WTC11 (cell line): ENCODE results near the gene TSSC4. TPM values are rescaled to one million over a fixed set of nuclear protein-coding genes. Genes with fewer than 3 reads are reported as not detected.

Experiments used
- ATAC-seq: fragments of 200-7000 bp; cut with Tn5 transposase; 2 replicates; pipeline ENCODE4 v1.10.0; 2021; ENCODE audit warnings: mild to moderate bottlenecking, moderate library complexity
- CTCF ChIA-PET: fragments of 300-600 bp; sonication (Branson Sonifier 250); formaldehyde crosslinking; loops from one replicate; lab custom pipeline; 2021; ENCODE audit warnings: antibody characterized with exemption; lab: Charles Lee
- POLR2A ChIA-PET: fragments of 350-600 bp; sonication (Branson Sonifier 250); formaldehyde crosslinking; loops from one replicate; lab custom pipeline; 2021; ENCODE audit warnings: antibody characterized with exemption; lab: Charles Lee
- DNase-seq: peaks from one replicate; pipeline ENCODE4 v3.0.0; 2021; ENCODE audit warnings: low spot score
- H3K27ac Mint-ChIP-seq: 2 replicates; pipeline ENCODE4 v1.8.0; 2021; ENCODE audit warnings: mixed read lengths
- H3K27me3 Mint-ChIP-seq: 2 replicates; pipeline ENCODE4 v1.8.0; 2021; ENCODE audit warnings: low read depth, mild to moderate bottlenecking, moderate library complexity, mixed read lengths
- H3K36me3 Mint-ChIP-seq: 2 replicates; pipeline ENCODE4 v1.8.0; 2021; ENCODE audit warnings: mixed read lengths
- H3K4me1 Mint-ChIP-seq: 2 replicates; pipeline ENCODE4 v1.8.0; 2022; ENCODE audit warnings: mixed read lengths
- H3K4me3 Mint-ChIP-seq: 2 replicates; pipeline ENCODE4 v1.8.0; 2021; ENCODE audit warnings: mild to moderate bottlenecking, moderate library complexity, mixed read lengths
- H3K9me3 Mint-ChIP-seq: 2 replicates; pipeline ENCODE4 v1.8.0; 2021; ENCODE audit warnings: mixed read lengths
- CREM ChIP-seq: sonication (generic); formaldehyde crosslinking; IDR thresholded peaks from 2 replicates; pipeline ENCODE4 v1.8.1; 2022; ENCODE audit warnings: mild to moderate bottlenecking, missing genetic modification reagents, moderate library complexity
- ETV6 ChIP-seq: sonication (generic); formaldehyde crosslinking; IDR thresholded peaks from 2 replicates; pipeline ENCODE4 v1.8.1; 2022; ENCODE audit warnings: mild to moderate bottlenecking, missing genetic modification reagents
- GTF2I ChIP-seq: fragments of 250-450 bp; sonication (Bioruptor Pico); conservative IDR thresholded peaks from 2 replicates; pipeline ENCODE4 v1.4.0; 2021; ENCODE audit warnings: mild to moderate bottlenecking
- KAT7 ChIP-seq: sonication (generic); formaldehyde crosslinking; IDR thresholded peaks from 2 replicates; pipeline ENCODE4 v1.8.1; 2023; ENCODE audit warnings: missing genetic modification reagents, mild to moderate bottlenecking, borderline replicate concordance
- MYBL2 ChIP-seq: sonication (generic); formaldehyde crosslinking; IDR thresholded peaks from 2 replicates; pipeline ENCODE4 v1.8.1; 2023; ENCODE audit warnings: mild to moderate bottlenecking, moderate library complexity, missing genetic modification reagents
- NFYB ChIP-seq: sonication (generic); formaldehyde crosslinking; conservative IDR thresholded peaks from 2 replicates; pipeline ENCODE4 v1.8.0; 2022; ENCODE audit warnings: low read depth, missing genetic modification reagents
- NR1H2 ChIP-seq: sonication (generic); formaldehyde crosslinking; IDR thresholded peaks from 2 replicates; pipeline ENCODE4 v1.9.0; 2021; ENCODE audit warnings: mild to moderate bottlenecking, moderate library complexity, missing genetic modification reagents
- PRRX2 ChIP-seq: fragments of 250-450 bp; sonication (Bioruptor Pico); IDR thresholded peaks from 2 replicates; pipeline ENCODE4 v1.8.0; 2021; ENCODE audit warnings: mild to moderate bottlenecking
- TEAD1 ChIP-seq: sonication (generic); formaldehyde crosslinking; IDR thresholded peaks from 2 replicates; pipeline ENCODE4 v1.8.0; 2022; ENCODE audit warnings: mild to moderate bottlenecking, missing genetic modification reagents
- total RNA-seq: library from RNA; stranded (reverse); gene quantifications from 3 replicates; pipeline ENCODE4 v1.2.3, GENCODE V29; 2021
- TF ChIP-seq, protein P1 (sequence below): sonication (generic); formaldehyde crosslinking; IDR thresholded peaks from 2 replicates; pipeline ENCODE4 v1.8.0; 2022; ENCODE audit warnings: mild to moderate bottlenecking, missing genetic modification reagents
- TF ChIP-seq, protein P2 (sequence below): fragments of 250-450 bp; sonication (Bioruptor Pico); IDR thresholded peaks from 2 replicates; pipeline ENCODE4 v1.9.0; 2021; ENCODE audit warnings: mild to moderate bottlenecking, borderline replicate concordance
- TF ChIP-seq, protein P3 (sequence below): sonication (generic); formaldehyde crosslinking; IDR thresholded peaks from 2 replicates; pipeline ENCODE4 v1.8.1; 2023; ENCODE audit warnings: mild to moderate bottlenecking, missing genetic modification reagents
- TF ChIP-seq, protein P4 (sequence below): sonication (generic); formaldehyde crosslinking; IDR thresholded peaks from 2 replicates; pipeline ENCODE4 v1.8.1; 2022; ENCODE audit warnings: low read depth, missing genetic modification reagents, borderline replicate concordance
- TF ChIP-seq, protein P5 (sequence below): fragments of 250-450 bp; sonication (Bioruptor Pico); IDR thresholded peaks from 2 replicates; pipeline ENCODE4 v1.8.0; 2021; ENCODE audit warnings: mild to moderate bottlenecking
- TF ChIP-seq, protein P6 (sequence below): fragments of 250-450 bp; sonication (Bioruptor Pico); conservative IDR thresholded peaks from 2 replicates; pipeline ENCODE4 v1.9.0; 2021; ENCODE audit warnings: mild to moderate bottlenecking

Gene TSSC4
- total RNA-seq, 1 experiment from 2014 or later, result 41.4 TPM

DNA sequence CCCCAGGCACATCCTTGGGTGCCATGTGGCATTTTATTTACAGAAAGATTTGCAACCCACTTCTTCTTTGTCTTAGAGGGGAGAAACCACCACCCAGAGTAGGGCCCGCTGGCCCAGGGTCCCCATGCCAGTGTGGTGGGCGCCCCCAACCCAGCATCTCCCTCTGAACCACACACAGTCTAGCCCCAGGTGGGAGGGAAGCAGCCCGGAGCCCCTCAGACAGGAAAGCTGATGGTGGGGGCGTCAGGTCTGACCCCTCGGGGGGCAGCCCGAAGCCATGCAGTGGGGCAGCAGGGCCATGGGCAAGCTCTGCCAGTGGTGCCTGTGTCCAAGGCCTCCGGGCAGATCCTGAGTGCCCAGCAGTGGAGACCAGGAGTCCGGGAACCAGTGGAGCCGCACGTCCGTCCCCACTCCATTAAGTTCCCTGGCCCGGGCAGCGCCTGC, 32.1 kb downstream of the TSSC4 start:
- ChIA-PET POLR2A (no interaction called here), CTCF (interaction anchor here (1.3 to 1.4 kb wide), 2 partner anchors 12 to 99 kb away, joined by 3 to 6 read pairs; no protein-coding TSS in a partner anchor)
- H3K4me3 Mint-ChIP-seq, result no peak overlapping the region
- TF ChIP-seq, protein P1, sequence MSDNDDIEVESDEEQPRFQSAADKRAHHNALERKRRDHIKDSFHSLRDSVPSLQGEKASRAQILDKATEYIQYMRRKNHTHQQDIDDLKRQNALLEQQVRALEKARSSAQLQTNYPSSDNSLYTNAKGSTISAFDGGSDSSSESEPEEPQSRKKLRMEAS (CRISPR knock-in tag), result no peak
- TF ChIP-seq, protein P2, sequence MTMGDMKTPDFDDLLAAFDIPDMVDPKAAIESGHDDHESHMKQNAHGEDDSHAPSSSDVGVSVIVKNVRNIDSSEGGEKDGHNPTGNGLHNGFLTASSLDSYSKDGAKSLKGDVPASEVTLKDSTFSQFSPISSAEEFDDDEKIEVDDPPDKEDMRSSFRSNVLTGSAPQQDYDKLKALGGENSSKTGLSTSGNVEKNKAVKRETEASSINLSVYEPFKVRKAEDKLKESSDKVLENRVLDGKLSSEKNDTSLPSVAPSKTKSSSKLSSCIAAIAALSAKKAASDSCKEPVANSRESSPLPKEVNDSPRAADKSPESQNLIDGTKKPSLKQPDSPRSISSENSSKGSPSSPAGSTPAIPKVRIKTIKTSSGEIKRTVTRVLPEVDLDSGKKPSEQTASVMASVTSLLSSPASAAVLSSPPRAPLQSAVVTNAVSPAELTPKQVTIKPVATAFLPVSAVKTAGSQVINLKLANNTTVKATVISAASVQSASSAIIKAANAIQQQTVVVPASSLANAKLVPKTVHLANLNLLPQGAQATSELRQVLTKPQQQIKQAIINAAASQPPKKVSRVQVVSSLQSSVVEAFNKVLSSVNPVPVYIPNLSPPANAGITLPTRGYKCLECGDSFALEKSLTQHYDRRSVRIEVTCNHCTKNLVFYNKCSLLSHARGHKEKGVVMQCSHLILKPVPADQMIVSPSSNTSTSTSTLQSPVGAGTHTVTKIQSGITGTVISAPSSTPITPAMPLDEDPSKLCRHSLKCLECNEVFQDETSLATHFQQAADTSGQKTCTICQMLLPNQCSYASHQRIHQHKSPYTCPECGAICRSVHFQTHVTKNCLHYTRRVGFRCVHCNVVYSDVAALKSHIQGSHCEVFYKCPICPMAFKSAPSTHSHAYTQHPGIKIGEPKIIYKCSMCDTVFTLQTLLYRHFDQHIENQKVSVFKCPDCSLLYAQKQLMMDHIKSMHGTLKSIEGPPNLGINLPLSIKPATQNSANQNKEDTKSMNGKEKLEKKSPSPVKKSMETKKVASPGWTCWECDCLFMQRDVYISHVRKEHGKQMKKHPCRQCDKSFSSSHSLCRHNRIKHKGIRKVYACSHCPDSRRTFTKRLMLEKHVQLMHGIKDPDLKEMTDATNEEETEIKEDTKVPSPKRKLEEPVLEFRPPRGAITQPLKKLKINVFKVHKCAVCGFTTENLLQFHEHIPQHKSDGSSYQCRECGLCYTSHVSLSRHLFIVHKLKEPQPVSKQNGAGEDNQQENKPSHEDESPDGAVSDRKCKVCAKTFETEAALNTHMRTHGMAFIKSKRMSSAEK (CRISPR knock-in tag), result no peak
- TF ChIP-seq MYBL2 (CRISPR knock-in tag) (no peak), CREM (CRISPR knock-in tag) (no peak), NFYB (no peak), PRRX2 (CRISPR knock-in tag) (no peak), TEAD1 (no peak), NR1H2 (CRISPR knock-in tag) (no peak), KAT7 (CRISPR knock-in tag) (no peak), ETV6 (no peak), GTF2I (CRISPR knock-in tag) (no peak)
- TF ChIP-seq, protein P3, sequence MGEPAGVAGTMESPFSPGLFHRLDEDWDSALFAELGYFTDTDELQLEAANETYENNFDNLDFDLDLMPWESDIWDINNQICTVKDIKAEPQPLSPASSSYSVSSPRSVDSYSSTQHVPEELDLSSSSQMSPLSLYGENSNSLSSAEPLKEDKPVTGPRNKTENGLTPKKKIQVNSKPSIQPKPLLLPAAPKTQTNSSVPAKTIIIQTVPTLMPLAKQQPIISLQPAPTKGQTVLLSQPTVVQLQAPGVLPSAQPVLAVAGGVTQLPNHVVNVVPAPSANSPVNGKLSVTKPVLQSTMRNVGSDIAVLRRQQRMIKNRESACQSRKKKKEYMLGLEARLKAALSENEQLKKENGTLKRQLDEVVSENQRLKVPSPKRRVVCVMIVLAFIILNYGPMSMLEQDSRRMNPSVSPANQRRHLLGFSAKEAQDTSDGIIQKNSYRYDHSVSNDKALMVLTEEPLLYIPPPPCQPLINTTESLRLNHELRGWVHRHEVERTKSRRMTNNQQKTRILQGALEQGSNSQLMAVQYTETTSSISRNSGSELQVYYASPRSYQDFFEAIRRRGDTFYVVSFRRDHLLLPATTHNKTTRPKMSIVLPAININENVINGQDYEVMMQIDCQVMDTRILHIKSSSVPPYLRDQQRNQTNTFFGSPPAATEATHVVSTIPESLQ (CRISPR knock-in tag), result no peak
- TF ChIP-seq, protein P4, sequence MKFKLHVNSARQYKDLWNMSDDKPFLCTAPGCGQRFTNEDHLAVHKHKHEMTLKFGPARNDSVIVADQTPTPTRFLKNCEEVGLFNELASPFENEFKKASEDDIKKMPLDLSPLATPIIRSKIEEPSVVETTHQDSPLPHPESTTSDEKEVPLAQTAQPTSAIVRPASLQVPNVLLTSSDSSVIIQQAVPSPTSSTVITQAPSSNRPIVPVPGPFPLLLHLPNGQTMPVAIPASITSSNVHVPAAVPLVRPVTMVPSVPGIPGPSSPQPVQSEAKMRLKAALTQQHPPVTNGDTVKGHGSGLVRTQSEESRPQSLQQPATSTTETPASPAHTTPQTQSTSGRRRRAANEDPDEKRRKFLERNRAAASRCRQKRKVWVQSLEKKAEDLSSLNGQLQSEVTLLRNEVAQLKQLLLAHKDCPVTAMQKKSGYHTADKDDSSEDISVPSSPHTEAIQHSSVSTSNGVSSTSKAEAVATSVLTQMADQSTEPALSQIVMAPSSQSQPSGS (CRISPR knock-in tag), result no peak
- TF ChIP-seq, protein P5, sequence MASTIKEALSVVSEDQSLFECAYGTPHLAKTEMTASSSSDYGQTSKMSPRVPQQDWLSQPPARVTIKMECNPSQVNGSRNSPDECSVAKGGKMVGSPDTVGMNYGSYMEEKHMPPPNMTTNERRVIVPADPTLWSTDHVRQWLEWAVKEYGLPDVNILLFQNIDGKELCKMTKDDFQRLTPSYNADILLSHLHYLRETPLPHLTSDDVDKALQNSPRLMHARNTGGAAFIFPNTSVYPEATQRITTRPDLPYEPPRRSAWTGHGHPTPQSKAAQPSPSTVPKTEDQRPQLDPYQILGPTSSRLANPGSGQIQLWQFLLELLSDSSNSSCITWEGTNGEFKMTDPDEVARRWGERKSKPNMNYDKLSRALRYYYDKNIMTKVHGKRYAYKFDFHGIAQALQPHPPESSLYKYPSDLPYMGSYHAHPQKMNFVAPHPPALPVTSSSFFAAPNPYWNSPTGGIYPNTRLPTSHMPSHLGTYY (CRISPR knock-in tag), result no peak
- TF ChIP-seq, protein P6, sequence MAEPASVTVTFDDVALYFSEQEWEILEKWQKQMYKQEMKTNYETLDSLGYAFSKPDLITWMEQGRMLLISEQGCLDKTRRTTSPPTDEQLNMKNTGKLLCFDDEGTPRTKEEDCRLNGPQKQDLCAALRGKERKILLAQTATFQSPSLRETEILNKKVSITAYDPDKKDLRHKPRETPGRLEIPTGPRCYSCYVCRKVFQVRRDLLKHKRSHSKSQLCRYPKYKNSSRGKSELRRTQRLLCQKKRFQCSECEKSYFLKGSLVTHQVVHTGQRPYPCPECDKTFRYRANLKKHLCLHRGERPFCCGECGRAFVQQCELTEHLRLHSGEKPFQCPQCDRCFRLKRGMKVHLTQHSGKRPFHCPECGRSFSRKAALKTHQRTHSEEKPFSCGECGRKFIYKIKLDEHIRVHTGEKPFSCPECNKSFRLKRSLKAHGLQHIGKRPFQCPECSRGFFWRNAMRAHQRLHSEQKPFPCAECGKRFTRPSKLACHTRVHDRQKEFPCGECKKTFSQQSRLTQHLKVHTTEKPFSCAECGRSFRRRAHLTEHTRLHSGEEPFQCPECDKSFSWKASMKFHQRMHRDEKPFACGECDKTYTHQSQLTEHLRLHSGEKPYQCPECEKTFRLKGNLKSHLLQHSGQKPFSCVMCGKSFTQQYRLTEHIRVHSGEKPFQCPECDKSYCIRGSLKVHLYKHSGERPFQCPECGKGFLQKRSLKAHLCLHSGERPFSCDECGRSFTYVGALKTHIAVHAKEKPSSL (CRISPR knock-in tag), result no peak
- TF ChIP-seq, all 79 proteins: peak for 0
- DNase-seq, result no peak
- Mint-ChIP-seq H3K36me3 (no peaks in the 10 kb centered on the region), H3K9me3 (no peaks in the 10 kb centered on the region), H3K4me1 (no peaks in the 10 kb centered on the region), H3K27me3 (peaks cover 12% of the 10 kb centered on the region), H3K27ac (no peak overlapping the region)
- ATAC-seq, result no peak
